ENCODE results near the gene EXOC2. TPM values are rescaled to one million over a fixed set of nuclear protein-coding genes. Genes with fewer than 3 reads are reported as not detected.

EXOC2 gene
- polyA plus RNA-seq, 1 donor (not counting 4 experiments of a cell fraction or from before 2014, with no cell fraction given) = 28.4 TPM

GRCh38 chr6:493840-494239 is 199.1 kb downstream of the EXOC2 start:
- Histone ChIP-seq H3K27me3 (ENCODE audit: control insufficient read depth, extremely low read depth, insufficient read depth, low read length) (no peaks in the 10 kb centered on the region), H2AFZ (ENCODE audit: control insufficient read depth, low read length) (no peak overlapping the region), H3K4me3 (ENCODE audit: control insufficient read depth in 2 of 3, extremely low read depth in 1 of 3, insufficient read depth in 2 of 3, low read depth in 1 of 3, low read length in 3 of 3) (no peak overlapping the region), H3K4me2 (ENCODE audit: control insufficient read depth, extremely low read depth, insufficient read depth, low read depth, low read length) (no peak overlapping the region), H3K4me1 (ENCODE audit: control insufficient read depth, extremely low read depth, insufficient read depth, low read length) (no peaks in the 10 kb centered on the region), H3K79me2 (ENCODE audit: control insufficient read depth, insufficient read depth, low read length) (no peaks in the 10 kb centered on the region), H4K20me1 (ENCODE audit: control insufficient read depth, extremely low read depth, insufficient read depth, low read length) (no peaks in the 10 kb centered on the region), H3K9me3 (ENCODE audit: control insufficient read depth, low read depth, low read length) (no peaks in the 10 kb centered on the region), H3K36me3 (ENCODE audit: control insufficient read depth in 2 of 2, extremely low read depth in 1 of 2, insufficient read depth in 2 of 2, low read length in 2 of 2) (peaks cover 2 to 3% of the 10 kb centered on the region in 2 experiments), H3K27ac (ENCODE audit: control insufficient read depth, insufficient read depth, low read length) (no peak overlapping the region), H3K9ac (ENCODE audit: control insufficient read depth, extremely low read depth, insufficient read depth, low read length) (no peak overlapping the region), H3K9me1 (ENCODE audit: control insufficient read depth, extremely low read depth, insufficient read depth, low read length) (no peaks in the 10 kb centered on the region)
- dilution Hi-C loops (cut with MboI; ENCODE audit: extremely low pct_ligation_motif_present, low sequenced_read_pairs) = no loop called here
- TF ChIP-seq, protein P1, sequence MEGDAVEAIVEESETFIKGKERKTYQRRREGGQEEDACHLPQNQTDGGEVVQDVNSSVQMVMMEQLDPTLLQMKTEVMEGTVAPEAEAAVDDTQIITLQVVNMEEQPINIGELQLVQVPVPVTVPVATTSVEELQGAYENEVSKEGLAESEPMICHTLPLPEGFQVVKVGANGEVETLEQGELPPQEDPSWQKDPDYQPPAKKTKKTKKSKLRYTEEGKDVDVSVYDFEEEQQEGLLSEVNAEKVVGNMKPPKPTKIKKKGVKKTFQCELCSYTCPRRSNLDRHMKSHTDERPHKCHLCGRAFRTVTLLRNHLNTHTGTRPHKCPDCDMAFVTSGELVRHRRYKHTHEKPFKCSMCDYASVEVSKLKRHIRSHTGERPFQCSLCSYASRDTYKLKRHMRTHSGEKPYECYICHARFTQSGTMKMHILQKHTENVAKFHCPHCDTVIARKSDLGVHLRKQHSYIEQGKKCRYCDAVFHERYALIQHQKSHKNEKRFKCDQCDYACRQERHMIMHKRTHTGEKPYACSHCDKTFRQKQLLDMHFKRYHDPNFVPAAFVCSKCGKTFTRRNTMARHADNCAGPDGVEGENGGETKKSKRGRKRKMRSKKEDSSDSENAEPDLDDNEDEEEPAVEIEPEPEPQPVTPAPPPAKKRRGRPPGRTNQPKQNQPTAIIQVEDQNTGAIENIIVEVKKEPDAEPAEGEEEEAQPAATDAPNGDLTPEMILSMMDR (optimal IDR thresholded peaks at IDR 0.05 in 1 of 3, IDR thresholded peaks at IDR 0.05 in 1 of 3, conservative IDR thresholded peaks at IDR 0.05 in 1 of 3; ENCODE audit: extremely low read depth in 1 of 3, insufficient read depth in 2 of 3, low read length in 3 of 3) = no peak
- no peak for TF ChIP-seq EZH2 (IDR thresholded peaks at IDR 0.05; ENCODE audit: low read length)
- FAIRE-seq = no peak
- no peak for DNase-seq (ENCODE audit: low read depth, low spot score)

DNA sequence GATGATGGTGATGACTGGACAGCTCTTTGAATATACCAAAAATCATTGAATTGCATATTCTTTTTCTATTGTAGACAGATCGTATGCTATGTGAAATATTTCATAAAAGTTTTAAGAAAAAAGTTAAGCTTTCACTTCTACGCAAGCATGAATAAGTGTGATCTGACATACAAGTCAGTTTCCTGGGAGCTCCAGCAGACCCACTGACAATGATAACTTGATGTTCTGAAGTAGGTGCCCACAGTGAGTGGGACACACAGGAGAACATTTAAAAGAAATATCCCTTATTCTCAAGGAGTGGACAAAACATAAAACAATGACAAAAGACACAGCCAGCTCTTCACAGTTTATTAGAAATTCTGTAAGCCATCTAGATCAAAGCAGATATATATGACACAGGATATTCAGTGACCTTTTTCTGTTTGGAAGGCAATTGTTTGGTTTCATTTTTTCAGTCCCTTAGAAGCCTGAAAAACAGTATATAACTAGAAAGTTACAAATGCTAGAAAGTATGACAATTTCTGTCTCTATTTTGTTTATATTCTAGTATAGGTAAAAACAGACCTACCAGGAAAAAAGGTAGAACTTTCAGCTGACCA is 200.0 kb downstream of the EXOC2 start:
- Histone ChIP-seq H2AFZ (ENCODE audit: control insufficient read depth, low read length) (no peak overlapping the region), H3K79me2 (ENCODE audit: control insufficient read depth, insufficient read depth, low read length) (no peaks in the 10 kb centered on the region), H3K4me1 (ENCODE audit: control insufficient read depth, extremely low read depth, insufficient read depth, low read length) (no peaks in the 10 kb centered on the region), H3K36me3 (ENCODE audit: control insufficient read depth in 2 of 2, extremely low read depth in 1 of 2, insufficient read depth in 2 of 2, low read length in 2 of 2) (peaks cover 3% of the 10 kb centered on the region in 2 experiments), H3K4me3 (ENCODE audit: control insufficient read depth in 2 of 3, extremely low read depth in 1 of 3, insufficient read depth in 2 of 3, low read depth in 1 of 3, low read length in 3 of 3) (no peak overlapping the region), H3K9ac (ENCODE audit: control insufficient read depth, extremely low read depth, insufficient read depth, low read length) (no peak overlapping the region), H4K20me1 (ENCODE audit: control insufficient read depth, extremely low read depth, insufficient read depth, low read length) (no peaks in the 10 kb centered on the region), H3K27ac (ENCODE audit: control insufficient read depth, insufficient read depth, low read length) (no peak overlapping the region), H3K9me1 (ENCODE audit: control insufficient read depth, extremely low read depth, insufficient read depth, low read length) (no peaks in the 10 kb centered on the region), H3K27me3 (ENCODE audit: control insufficient read depth, extremely low read depth, insufficient read depth, low read length) (no peaks in the 10 kb centered on the region), H3K4me2 (ENCODE audit: control insufficient read depth, extremely low read depth, insufficient read depth, low read depth, low read length) (no peak overlapping the region), H3K9me3 (ENCODE audit: control insufficient read depth, low read depth, low read length) (no peaks in the 10 kb centered on the region)
- TF ChIP-seq, protein P1 (optimal IDR thresholded peaks at IDR 0.05 in 1 of 3, IDR thresholded peaks at IDR 0.05 in 1 of 3, conservative IDR thresholded peaks at IDR 0.05 in 1 of 3; ENCODE audit: extremely low read depth in 1 of 3, insufficient read depth in 2 of 3, low read length in 3 of 3) = no peak
- TF ChIP-seq EZH2 (IDR thresholded peaks at IDR 0.05; ENCODE audit: low read length) = no peak
- no peak for DNase-seq (ENCODE audit: low read depth, low spot score)
- FAIRE-seq = no peak
- dilution Hi-C loops (cut with MboI; ENCODE audit: extremely low pct_ligation_motif_present, low sequenced_read_pairs) = no loop called here

All from keratinocyte (primary cell).